CD4-positive, alpha-beta T cell treated with Interleukin-17A for 1 hour (primary cell): Measurements from ENCODE around the gene PDZD7.
"Not testable (repeated sequence)": the region's sequence is repeated elsewhere in the genome, so short reads cannot be mapped to it uniquely, and the experiment has no call there.

Source experiments
- DNase-seq: peaks from one replicate; pipeline ENCODE4 v3.0.0-alpha.2; 2020

Gene PDZD7

GRCh38 chr10:101036726-101037125, 5.8 kb upstream of the PDZD7 start:
- DNase-seq, result no peak

GRCh38 chr10:101035916-101036702, 5.2 kb upstream of the PDZD7 start:
- DNase-seq, result no peak

GRCh38 chr10:101035314-101035713, 4.4 kb upstream of the PDZD7 start:
- no peak for DNase-seq

GRCh38 chr10:101034404-101034803, 3.5 kb upstream of the PDZD7 start:
- not testable (repeated sequence) for DNase-seq

GRCh38 chr10:101033276-101033675, 2.3 kb upstream of the PDZD7 start:
- DNase-seq, result no peak

GRCh38 chr10:101032637-101033224, 1.8 kb upstream of the PDZD7 start:
- peak; percentile 56 for DNase-seq

- peak; percentile 86 for DNase-seq
These were observed 1.1 kb upstream of the PDZD7 start for GRCh38 chr10:101031796-101032636.

- DNase-seq, result no peak
These were observed 317 bp downstream of the PDZD7 start for GRCh38 chr10:101030496-101031127.

GRCh38 chr10:101029520-101030295, 1.2 kb downstream of the PDZD7 start:
- no peak for DNase-seq

- no peak for DNase-seq
These were observed 2.2 kb downstream of the PDZD7 start for GRCh38 chr10:101028446-101029337.

GRCh38 chr10:101027106-101027720, 3.7 kb downstream of the PDZD7 start:
- no peak for DNase-seq

GRCh38 chr10:101022967-101023705, 7.8 kb downstream of the PDZD7 start:
- DNase-seq, result no peak

GRCh38 chr10:101021692-101022251, 9.2 kb downstream of the PDZD7 start:
- DNase-seq, result no peak

GRCh38 chr10:101021239-101021638, 9.7 kb downstream of the PDZD7 start:
- no peak for DNase-seq

GRCh38 chr10:101020427-101021075, 10.4 kb downstream of the PDZD7 start:
- no peak for DNase-seq

GRCh38 chr10:101019440-101019703, 11.6 kb downstream of the PDZD7 start:
- DNase-seq, result no peak

- peak; percentile 71 for DNase-seq
These were observed 12.1 kb downstream of the PDZD7 start for GRCh38 chr10:101018600-101019439.

- DNase-seq, result no peak
These were observed 12.8 kb downstream of the PDZD7 start for GRCh38 chr10:101018118-101018599.
